Stomach (tissue), 9 donors: ENCODE data around the gene PECR. TPM values are rescaled to one million over a fixed set of nuclear protein-coding genes. Genes with fewer than 3 reads are reported as not detected.

Experiments
- DNase-seq, 2 donors: peaks; one replicate each; pipeline versions ENCODE4 v3.0.0 to v3.0.0-alpha.2; 2013 to 2019
- H3K27ac ChIP-seq, 5 donors: fragments of 200-600 bp in 4 of 5; sonication (generic) in 4 of 5; one replicate each; pipeline ENCODE4 v1.5.1; 2013 to 2019; ENCODE audit warnings: mild to moderate bottlenecking in 1 of 5, moderate library complexity in 1 of 5
- H3K27me3 ChIP-seq, 3 donors: fragments of 200-600 bp; sonication (generic); one replicate each; pipeline ENCODE4 v1.5.1; 2017 to 2019; ENCODE audit warnings: mixed run types in 1 of 3
- H3K36me3 ChIP-seq, 4 donors: fragments of 200-600 bp; sonication (generic); 1 replicate in 3 of 4; 2 replicates in 1 of 4; pipeline ENCODE4 v1.5.1; 2016 to 2019
- H3K4me1 ChIP-seq, 4 donors: fragments of 200-600 bp; sonication (generic); one replicate each; pipeline ENCODE4 v1.5.1; 2016 to 2019
- H3K4me3 ChIP-seq, 4 donors: fragments of 200-600 bp; sonication (generic) in 3 of 4; one replicate each; pipeline ENCODE4 v1.5.1; 2016 to 2019; ENCODE audit warnings: mild to moderate bottlenecking in 1 of 4
- H3K9me3 ChIP-seq, 4 donors: fragments of 200-600 bp; sonication (generic); one replicate each; pipeline ENCODE4 v1.5.1; 2016 to 2019
- CTCF ChIP-seq, 7 experiments: fragments of 450-650 bp in 4 of 7; fragments of 200-600 bp in 3 of 7; sonication (generic) in 3 of 7; IDR thresholded peaks; one replicate each; pipeline ENCODE4 v1.5.1; 2016 to 2019; ENCODE audit warnings: antibody characterized with exemption in 7 of 7, control low read depth in 2 of 7, mild to moderate bottlenecking in 1 of 7
- EP300 ChIP-seq: sonication (generic); formaldehyde crosslinking; IDR thresholded peaks from one replicate; pipeline ENCODE4 v1.6.1; 2017; ENCODE audit warnings: antibody characterized with exemption
- POLR2A ChIP-seq, 4 donors: fragments of 450-650 bp; IDR thresholded peaks; one replicate each; pipeline ENCODE4 v1.6.1; 2016; ENCODE audit warnings: antibody characterized with exemption in 4 of 4, control low read depth in 2 of 4, mild to moderate bottlenecking in 1 of 4, moderate library complexity in 1 of 4
- POLR2AphosphoS5 ChIP-seq, 3 donors: sonication (generic); formaldehyde crosslinking; IDR thresholded peaks; one replicate each; pipeline ENCODE4 v1.6.1; 2016; ENCODE audit warnings: antibody characterized with exemption in 3 of 3
- WGBS, 5 donors: extraction: QIAGEN DNeasy Blood & Tissue Kit in 3 of 5; methylation state at CpG; one replicate each; pipeline versions ENCODE4 v1.1.5 to v1.1.7; 2013 to 2018; 5-methylcytosine and 5-hydroxymethylcytosine counted together
- intact Hi-C: fragments of 100-400 bp; cut with DNase I; formaldehyde crosslinking; loops from one replicate; pipeline ENCODE4 v1.15.1; 2023; ENCODE audit warnings: low total_unique reads
- polyA plus RNA-seq, 3 donors: library from polyadenylated mRNA; stranded (reverse); fragments of 200-250 nt; gene quantifications; one replicate each; pipeline ENCODE4 v1.2.3, GENCODE V29; 2013
- total RNA-seq, 5 donors: library from RNA; depleted of rRNA; stranded (reverse); fragments of >200 nt; gene quantifications; one replicate each; pipeline versions ENCODE4 v1.1.0 to v1.2.3, GENCODE V29; 2014 to 2016
- donor health status: healthy with polysubstance abuse.
- donor health status: Bipolar disorder and iron deficiency.
- donor health status: healthy.

PECR gene
- total and polyA plus RNA-seq, 8 donors = 4.1 to 71.8 (median 6.2) TPM; not detected in 1

- H3K9me3 ChIP-seq = no peaks in the 10 kb centered on the region
- TF ChIP-seq POLR2A (IDR thresholded peaks at IDR 0.05) (no peak), POLR2AphosphoS5 (IDR thresholded peaks at IDR 0.05) (no peak), EP300 (no peak), CTCF (IDR thresholded peaks at IDR 0.05) (no peak)
- H3K36me3 ChIP-seq = peaks cover 0 to 11% (median 9%) of the 10 kb centered on the region in 4 donors
- H3K27me3 ChIP-seq = no peaks in the 10 kb centered on the region
- no peak overlapping the region for H3K27ac ChIP-seq
- WGBS, 5 donors = 90 to 96% (median 92%) methylated on average over 7 of the region's 7 CpGs
- intact Hi-C loops = no loop called here
- no peaks in the 10 kb centered on the region for H3K4me1 ChIP-seq
- no peak for DNase-seq
- H3K4me3 ChIP-seq = no peak overlapping the region
Observed at GRCh38 chr2:216024779-216025336, 56.8 kb downstream of the PECR start.

- H3K4me1 ChIP-seq = no peaks in the 10 kb centered on the region
- TF ChIP-seq POLR2A (IDR thresholded peaks at IDR 0.05) (no peak), POLR2AphosphoS5 (IDR thresholded peaks at IDR 0.05) (no peak), CTCF (IDR thresholded peaks at IDR 0.05) (peak in 5 of 7 experiments; percentile 21 to 49 (median 43)), EP300 (no peak)
- no peak overlapping the region for H3K4me3 ChIP-seq
- no peak overlapping the region for H3K27ac ChIP-seq
- no peaks in the 10 kb centered on the region for H3K9me3 ChIP-seq
- DNase-seq = peak; percentile 54 to 74
- no peaks in the 10 kb centered on the region for H3K27me3 ChIP-seq
- intact Hi-C loops = no loop called here
- H3K36me3 ChIP-seq = no peaks in the 10 kb centered on the region
- 16 to 30% (median 23%) methylated on average over 3 of the region's 3 CpGs for WGBS, 5 donors
Observed at GRCh38 chr2:216023055-216023648, 58.5 kb downstream of the PECR start.

- TF ChIP-seq POLR2AphosphoS5 (IDR thresholded peaks at IDR 0.05) (no peak), EP300 (no peak), POLR2A (IDR thresholded peaks at IDR 0.05) (no peak), CTCF (IDR thresholded peaks at IDR 0.05) (no peak)
- Histone ChIP-seq H3K36me3 (no peaks in the 10 kb centered on the region), H3K4me3 (no peak overlapping the region), H3K27ac (no peak overlapping the region), H3K4me1 (no peaks in the 10 kb centered on the region), H3K9me3 (no peaks in the 10 kb centered on the region), H3K27me3 (no peaks in the 10 kb centered on the region)
- DNase-seq = no peak
- intact Hi-C loops = no loop called here
- 79 to 86% (median 81%) methylated on average over 7 of the region's 7 CpGs for WGBS, 5 donors
Observed at GRCh38 chr2:216021768-216022565, 59.6 kb downstream of the PECR start.

GRCh38 chr2:216018709-216019108 lies 62.9 kb downstream of the PECR start:
- Histone ChIP-seq H3K4me1 (peaks cover 0 to 6% (median 2%) of the 10 kb centered on the region in 4 donors), H3K9me3 (no peaks in the 10 kb centered on the region), H3K27me3 (no peaks in the 10 kb centered on the region), H3K36me3 (no peaks in the 10 kb centered on the region), H3K27ac (no peak overlapping the region), H3K4me3 (no peak overlapping the region)
- 82 to 95% (median 92%) methylated on average over 3 of the region's 3 CpGs for WGBS, 5 donors
- intact Hi-C loops = no loop called here
- no peak for DNase-seq
- TF ChIP-seq POLR2A (IDR thresholded peaks at IDR 0.05) (no peak), POLR2AphosphoS5 (IDR thresholded peaks at IDR 0.05) (no peak), EP300 (no peak), CTCF (IDR thresholded peaks at IDR 0.05) (no peak)
